Globus pallidus (tissue), 1 donor: Measurements from ENCODE around the gene PKD1.
A peak's percentile ranks its signal among the peaks of the same experiment; 100 is the strongest.

Experiments used
- DNase-seq: peaks from one replicate; pipeline ENCODE4 v3.0.0-alpha.2; 2015; ENCODE audit warnings: low spot score

The PKD1 gene

DNA sequence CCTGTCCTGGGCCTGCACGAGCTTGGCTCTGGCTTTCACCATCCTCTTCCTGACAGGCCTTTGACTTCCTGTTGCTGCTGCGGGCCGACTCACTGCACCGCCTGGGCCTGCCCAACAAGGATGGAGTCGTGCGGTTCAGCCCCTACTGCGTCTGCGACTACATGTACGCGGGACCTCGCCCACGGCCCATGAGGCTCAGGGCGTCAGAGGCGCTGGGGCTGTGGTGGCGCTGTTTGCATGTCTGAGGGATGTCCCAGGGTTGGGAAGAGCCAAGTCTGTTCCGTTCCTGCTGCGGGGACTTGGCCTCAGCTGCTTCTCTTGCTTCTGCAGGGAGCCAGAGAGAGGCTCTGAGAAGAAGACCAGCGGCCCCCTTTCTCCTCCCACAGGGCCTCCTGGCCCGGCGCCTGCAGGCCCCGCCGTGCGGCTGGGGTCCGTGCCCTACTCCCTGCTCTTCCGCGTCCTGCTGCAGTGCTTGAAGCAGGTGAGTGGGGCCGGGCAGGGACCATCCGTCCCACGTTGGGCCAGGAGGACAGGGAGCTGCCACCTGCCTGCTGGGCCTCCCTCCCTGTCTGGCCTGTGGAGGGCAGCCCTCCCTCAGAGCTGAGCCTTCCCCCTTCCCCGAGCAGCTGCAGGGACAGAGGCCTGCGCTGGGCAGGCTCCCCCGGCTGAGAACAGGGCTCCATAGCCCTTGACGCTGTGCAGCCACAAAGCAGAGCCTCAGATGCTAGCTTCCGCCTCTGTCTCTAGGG lies 64.1 kb downstream of the PKD1 start:
- DNase-seq, result no peak

DNA sequence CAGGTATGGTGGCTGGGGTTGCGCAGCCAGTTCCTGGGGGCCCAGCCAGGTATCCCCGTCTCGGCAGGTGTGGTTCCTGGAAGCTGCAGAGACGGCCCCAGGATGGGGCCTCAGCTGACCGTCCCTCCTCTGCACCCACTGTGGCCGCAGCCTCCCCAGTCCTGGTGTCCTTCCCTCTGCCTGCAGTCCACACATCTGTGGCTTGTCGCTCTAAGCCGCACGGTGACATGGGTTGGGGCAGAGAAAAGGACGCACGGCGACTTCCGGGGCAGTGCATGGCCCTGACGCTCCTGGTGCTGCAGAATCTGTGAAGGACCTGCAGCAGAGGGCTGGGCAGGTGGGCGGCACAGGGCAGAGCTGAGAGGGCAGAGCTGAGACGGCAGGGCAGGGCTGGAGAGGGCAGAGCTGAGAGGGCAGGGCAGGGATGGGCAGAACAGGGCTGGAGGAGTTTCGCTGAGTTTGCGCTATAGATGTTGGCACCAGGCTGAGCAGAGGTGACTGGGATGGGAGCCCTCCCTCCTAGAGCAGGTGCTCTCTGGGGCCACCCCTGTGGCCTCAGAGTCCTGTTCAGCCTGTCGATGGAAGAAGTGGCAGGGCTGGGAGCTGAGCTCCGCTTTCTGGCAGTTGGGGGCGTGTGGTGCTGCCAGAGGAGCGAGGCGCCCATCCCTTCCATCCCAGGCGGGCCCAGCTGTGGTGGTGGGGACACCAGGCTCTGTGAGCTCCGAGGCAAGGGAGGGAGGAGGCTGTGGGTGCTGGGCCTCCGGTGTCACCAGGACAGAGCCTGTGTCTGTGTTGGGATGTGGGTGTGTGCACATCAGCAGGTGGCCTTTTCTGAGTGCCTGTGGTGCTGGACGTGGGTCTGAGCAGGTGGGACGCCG lies 64.9 kb downstream of the PKD1 start:
- no peak for DNase-seq

DNA sequence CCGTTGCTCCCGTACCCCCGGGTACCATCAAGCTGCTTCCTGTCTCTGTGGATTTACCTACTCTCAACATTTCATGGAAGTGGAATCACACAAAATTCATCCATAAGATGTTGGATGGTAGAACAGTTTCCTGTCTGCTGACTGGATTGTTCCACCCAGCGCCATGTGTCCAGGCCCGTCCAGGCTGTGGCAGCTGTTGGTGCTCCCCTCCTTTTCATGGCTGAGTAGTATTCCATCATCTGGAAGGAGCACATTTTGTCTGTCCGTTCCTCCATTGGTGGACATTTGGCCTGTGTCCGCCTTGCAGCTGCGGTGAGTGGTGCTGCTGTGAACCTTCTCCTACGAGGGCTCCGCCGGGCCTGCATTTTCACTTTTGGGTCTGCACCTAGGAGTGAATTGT lies 69.6 kb downstream of the PKD1 start:
- no peak for DNase-seq

DNA sequence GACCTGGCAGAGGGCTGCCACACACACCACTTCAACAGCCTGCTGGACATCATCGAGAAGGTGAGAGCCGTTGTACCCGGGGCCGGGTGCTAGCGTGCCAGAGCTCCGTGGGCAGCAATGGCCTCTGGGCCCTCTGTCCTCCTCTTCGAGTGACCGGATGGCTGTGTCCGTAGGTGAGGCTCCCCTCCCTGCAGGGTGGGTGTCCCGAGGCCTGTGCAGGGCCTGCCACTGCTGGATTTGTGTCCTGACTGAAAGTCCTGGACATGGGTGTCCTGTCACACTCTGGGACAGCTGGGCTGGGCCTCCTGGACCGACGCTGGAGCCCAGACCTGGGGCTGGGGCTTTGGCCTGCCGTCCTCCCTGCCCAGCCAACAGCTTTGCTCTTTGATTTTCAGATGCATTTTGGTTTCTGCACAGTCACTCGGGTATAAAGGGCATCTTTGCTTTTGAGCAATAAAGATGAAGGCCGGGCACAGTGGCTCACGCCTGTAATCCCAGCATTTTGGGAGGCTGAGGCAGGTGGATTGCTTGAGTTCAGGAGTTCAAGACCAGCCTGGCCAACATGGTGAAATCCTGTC lies 71.2 kb downstream of the PKD1 start:
- DNase-seq, result no peak

DNA sequence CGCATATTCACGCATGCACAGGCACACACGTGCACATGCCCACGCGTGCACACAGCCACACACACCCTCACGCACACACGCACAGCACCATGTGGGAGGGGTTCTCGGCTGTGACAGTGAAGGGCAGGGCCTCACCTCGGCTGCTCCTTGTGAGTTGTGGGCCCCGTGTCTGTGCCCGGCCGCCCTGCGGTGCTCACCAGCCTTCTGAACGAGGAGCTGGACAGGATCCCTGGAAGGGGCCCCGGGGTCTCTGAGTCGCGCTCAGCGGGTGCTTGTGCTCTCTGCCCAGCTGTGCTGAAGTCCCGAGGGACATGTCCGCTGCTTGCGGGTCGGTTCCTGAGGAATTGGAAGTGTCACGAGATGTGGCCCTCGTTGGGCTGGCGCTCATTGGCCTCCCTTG lies 71.8 kb downstream of the PKD1 start:
- DNase-seq, result no peak

DNA sequence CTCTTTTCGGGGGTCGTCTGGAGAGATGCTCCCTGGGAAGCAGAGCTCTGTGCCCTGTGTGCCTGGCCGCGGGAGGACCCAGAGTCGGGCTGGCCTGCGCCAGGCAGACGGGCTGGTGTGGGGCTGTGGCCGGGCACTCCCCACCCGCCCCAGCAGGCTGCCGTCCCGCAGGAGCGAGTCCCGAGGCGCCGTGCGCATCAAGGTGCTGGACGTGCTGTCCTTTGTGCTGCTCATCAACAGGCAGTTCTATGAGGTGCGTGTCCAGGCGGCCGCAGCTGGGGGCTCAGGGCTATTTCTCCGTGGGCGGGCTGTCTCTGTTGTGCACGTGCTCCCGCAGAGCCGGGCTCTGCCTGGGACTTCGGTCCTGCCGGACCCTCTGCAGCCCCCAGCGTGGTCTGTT lies 72.9 kb downstream of the PKD1 start:
- DNase-seq, result no peak

DNA sequence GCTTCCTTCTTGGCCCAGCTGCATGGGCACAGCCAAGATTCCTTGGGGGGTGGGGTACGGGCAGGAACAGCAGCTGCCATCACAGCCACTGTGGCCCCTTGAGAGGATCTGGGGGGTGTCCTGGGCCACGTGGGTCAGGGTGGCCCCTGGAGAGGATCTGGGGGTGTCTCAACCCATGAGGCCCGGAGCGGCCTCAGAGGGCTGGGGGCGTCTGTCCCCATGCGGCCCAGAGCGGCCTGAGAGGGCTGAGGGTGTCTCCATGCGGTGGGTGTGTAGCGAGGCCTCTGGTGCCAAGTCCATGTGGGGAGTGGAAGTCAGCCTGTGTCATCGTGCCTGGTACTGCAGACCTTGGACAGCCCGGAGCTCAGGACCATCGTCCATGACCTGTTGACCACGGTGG lies 74.2 kb downstream of the PKD1 start:
- DNase-seq, result no peak

DNA sequence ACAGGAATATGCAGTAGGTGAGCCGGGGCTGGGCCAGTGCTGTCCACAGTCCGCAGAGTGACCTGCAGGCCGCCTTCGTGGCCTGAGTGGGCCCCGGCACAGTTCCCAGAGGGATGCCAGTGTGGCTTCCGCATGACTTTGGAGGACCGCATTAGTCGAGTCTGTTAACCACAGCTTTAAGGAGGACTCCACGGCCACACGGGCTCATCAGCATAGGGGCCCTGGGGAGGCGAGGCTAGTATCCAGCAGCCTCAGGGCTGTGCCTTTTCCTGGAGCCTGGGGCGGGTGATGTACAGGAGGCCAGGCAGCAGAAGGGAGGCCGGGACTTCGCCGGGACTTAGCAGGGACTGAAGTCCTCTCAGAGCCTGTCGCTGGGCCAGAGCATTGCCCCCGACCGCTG lies 74.7 kb downstream of the PKD1 start:
- no peak for DNase-seq

DNA sequence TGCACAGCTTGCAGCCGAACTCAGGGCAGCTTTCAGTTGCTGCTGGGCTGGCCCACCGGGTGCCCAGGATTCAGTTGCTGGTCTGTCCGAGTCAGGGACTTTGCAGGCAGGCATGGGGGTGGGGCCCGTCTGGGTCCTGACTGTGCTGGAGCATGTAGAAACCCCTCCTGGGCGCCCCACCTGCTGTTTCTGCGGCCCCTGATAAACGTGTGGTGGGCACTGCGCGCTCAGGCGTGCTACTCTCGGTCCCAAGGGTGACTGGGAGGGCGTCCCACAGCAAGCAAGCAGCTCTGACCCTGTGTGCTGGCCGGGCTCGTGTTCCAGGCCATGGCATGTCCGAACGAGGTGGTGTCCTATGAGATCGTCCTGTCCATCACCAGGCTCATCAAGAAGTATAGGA lies 75.4 kb downstream of the PKD1 start:
- no peak for DNase-seq

DNA sequence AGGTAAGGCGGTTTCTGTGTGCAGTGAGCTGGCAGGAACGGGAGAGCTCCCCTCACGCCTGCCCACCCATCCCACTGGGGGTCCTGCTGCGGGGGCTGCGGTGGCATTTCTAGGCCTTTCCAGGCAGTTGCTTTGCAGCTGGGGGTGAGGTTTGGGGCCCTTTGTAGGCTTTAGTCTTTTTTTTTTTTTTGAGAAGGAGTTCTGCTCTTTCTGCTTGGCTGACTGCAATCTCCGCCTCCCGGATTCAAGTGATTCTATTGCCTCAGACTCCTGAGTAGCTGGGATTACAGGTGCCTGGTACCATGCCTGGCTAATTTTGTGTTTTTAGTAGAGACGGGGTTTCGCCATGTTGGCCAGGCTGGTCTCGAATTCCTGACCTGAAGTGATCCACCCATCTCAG lies 76.8 kb downstream of the PKD1 start:
- DNase-seq, result no peak

DNA sequence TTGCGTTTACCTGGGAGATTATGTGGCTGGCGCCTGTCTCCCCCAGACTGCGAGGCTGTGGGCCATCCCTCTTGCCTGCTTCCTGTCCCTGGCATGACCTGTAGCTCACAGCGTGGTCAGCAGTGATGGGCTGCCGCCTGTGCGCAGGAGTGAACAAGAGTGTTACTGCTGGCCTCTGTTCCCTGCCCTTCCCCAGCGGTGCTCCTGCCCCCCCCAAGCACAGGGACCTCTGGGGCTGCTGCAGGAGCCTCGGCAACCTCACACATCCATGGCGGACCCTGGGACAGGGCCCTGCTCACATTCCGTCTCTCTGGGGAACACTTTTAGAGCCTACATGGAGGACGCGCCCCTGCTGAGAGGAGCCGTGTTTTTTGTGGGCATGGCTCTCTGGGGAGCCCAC lies 77.3 kb downstream of the PKD1 start:
- no peak for DNase-seq

DNA sequence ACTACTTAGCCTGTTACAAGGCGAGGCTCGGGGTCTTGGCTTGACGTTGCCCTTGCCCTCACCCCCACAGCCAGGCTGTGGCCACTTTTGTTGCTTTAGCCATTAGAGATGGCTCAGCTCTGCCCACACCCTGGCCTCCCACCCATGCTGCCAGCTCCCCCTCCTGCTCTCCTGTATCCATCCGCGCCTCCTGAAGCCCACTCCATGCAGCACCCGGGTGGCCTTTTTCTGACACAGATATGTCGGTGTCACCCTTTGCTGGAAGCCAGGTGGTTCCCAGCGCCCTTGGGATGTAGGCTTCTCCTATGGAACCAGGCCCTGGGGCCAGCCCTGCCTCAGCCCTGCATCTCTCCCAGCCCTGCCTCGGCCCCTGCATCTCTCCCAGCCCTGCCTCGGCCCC lies 78.3 kb downstream of the PKD1 start:
- DNase-seq, result no peak

DNA sequence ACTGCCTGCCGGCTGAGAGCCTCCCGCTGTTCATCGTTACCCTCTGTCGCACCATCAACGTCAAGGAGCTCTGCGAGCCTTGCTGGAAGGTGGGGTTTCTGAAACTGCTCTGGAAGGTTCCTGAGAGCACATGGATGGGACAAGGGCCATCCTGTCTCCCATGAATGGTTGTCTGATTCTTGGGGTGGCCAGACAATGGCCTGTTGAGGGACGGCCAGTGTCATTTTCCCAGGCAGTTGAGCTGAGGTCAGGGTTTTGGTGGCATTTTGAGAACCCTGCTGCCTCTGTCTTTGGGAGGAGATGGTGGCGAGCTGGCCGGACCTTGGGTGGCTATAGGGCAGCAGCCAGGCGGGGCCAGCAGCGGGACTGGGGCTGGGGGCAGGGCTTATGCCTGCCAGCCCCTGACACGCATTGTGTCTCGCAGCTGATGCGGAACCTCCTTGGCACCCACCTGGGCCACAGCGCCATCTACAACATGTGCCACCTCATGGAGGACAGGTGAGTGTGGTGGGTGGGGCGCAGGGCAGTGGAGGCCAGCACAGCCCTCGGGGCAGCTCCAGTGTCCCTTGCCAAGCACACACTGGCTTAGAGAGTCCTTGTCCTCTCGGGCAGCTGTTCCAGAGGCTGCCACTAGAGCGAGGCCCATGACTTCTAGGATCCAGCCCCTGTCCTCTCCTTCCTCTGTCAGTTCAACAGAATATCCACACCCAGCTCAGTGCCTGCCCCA lies 78.9 kb downstream of the PKD1 start:
- peak; percentile 75 for DNase-seq

DNA sequence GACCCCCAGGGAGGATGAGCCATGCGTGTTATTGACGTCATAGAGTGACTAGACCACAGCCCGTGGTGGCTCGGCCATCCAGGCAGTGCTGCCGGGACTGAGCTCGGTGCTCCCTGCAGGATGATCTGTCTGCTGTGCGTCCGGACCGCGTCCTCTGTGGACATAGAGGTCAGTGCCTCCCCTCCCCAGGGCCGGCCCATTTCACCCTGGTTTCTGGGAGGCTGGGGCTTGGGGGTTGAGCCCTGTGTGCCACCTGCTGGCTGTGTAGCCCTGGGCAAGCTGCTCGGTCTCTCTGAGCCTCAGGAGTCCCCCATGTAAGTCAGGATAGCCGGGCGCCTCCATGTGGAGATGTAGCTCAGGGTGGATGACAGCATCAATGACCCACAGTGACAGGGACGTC lies 79.6 kb downstream of the PKD1 start:
- peak; percentile 43 for DNase-seq

DNA sequence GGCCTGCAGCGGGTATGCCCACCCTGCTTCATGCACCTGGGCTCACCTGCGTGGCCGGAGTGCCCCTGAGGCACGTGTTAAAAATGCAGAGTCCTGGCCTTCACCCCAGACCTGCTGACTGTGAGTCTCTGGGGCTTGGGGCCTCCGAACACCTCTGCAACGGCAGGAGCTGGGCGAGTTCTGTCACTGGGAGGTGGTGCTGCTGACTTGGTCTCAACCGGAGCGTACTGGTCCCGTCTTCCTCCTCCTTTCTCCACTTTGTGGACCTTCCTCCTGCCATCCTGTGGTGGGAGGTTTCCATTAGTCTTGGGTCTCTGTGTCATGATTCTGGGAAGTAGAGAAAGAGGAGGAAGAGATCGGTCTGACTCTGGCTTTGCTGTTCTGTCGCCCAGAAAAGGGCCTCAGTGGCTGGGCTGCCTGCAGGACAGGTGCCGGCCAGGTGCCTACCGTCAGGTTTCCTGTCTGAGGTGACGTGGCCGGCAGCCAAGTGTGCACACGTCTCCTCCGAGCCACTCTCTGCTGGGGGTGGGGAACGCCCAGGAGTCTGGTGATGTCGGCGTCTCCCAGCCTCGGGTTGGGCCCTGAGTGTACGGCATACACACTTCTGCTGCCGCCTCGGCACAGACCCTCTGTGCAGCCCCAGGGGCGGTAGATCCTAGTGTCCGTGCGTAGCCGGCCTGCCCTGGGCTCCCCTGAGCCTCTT lies 81.0 kb downstream of the PKD1 start:
- no peak for DNase-seq

DNA sequence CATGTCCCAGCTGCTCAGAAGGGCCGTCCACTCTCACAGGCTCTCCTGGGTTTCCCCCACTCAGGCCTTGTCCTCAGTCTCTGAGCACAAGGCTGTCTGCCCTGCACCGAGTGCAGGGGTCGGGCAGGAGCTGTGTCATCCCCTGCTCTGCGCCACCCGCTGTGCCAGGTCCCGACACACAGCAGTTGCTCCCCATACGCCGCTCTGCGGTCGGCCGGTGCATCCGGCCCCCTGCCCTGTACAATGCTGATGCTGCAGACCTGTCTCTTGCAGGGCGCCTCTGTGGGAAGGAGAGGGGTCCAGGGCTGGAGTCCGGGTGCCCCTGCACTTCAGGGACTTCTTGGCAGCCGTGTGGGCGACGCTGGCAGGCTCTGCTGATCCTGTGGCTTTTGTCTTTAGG lies 81.8 kb downstream of the PKD1 start:
- no peak for DNase-seq

DNA sequence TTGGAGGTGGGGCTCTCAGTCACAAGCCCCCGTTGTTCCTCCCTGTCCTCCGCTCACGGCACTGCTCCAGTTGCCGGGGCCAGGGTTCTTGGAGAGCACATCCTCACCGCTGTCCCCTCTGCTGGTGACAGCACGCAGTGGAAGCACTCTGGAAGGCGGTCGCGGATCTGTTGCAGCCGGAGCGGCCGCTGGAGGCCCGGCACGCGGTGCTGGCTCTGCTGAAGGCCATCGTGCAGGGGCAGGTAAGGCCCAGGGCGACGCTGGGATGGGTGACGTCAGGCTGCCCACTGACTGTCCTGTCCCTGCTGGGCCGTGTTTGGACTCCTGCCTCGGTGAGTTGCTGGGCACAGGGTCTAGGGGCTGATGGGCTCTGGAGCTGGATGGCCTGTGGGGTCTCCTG lies 82.5 kb downstream of the PKD1 start:
- no peak for DNase-seq

DNA sequence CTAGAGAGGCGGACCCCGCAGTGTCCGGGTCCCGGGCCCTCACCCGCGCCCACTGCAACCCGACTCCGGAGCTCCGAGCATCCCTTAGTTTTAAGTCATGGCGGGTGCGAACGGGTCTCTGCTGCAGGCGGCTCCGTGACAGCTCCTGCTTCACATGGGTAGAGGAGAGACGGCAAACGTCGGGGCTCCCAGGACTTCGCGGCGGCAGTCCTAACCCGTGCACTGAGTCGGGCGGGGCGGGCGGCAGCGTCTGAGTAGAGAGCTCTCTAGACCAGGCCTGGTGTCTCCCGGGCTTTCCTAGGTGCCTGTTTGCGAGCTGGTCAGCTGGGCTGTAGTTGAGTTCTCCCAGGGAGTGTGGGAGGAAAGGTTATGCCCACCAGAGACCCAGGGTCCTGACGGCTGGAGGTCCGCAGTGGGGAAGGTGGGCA lies 87.6 kb downstream of the PKD1 start:
- DNase-seq, result no peak

DNA sequence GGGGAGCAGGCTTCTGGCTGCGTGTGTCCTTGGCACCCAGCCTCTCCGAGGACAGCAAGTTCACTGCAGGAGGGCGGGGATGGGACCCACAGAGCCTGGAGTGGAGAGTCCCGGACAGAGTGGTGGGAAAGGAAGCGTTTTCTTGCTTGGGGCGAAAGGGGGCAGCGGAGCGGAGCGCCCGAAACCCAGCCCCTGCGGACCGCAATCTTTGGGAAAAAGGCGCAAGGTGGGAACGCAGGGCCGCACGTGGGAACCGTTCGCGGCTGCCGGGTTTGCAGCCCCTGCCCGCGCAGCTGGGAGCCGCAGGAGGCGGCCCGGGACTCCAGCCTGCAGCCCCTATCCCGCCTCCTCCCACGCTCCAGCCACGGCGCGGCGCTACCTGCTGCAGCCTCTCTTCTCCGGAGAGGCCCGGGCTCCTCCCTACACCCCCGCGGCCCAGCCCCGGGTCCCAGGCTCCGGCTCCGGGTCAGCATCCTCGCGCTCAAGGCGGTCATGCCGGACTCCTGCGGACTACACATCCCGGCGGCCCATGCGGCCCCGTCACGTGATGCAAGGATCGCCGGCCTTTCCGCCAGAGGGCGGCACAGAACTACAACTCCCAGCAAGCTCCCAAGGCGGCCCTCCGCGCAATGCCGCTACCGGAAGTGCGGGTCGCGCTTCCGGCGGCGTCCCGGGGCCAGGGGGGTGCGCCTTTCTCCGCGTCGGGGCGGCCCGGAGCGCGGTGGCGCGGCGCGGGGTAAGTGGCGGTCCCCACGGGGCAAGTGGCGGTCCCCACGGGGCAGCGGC lies 88.2 kb downstream of the PKD1 start, which contains the start of the genes NTHL1 and TSC2:
Gene NTHL1, minus strand, starts transcription at position 505 of the 786 bp plus-strand sequence. Its CDS starts 11 bp downstream, at position 494.
Gene TSC2, plus strand, starts transcription at position 656 of the 786 bp plus-strand sequence. CDS start 631 bp downstream, outside the sequence.
- DNase-seq, result peak; percentile 96

DNA sequence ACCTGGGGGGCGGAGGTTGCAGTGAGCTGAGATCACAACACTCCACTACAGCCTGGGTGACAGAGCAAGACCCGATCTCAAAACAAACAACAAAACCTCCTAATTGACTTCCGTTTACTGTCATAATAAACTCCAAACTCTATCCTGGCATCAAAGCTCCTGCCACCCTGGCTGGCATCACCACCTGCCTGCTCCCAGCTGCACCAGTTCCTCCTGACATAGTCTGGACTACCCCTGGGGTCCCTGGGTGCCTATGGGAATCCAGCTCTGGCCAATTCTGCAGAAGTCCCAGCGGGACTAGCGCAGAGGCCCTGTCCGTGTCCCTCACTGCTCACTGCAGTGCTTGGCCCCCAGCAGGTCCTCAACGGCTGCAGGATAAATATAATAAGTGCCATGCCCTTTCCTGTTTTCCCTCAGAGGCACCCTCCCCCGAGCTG lies 88.8 kb downstream of the PKD1 start:
- DNase-seq, result no peak
